K562 (cell line): ENCODE results near the gene CCDC196. TPM values are rescaled to one million over a fixed set of nuclear protein-coding genes. Genes with fewer than 3 reads are reported as not detected.
A peak's percentile ranks its signal among the peaks of the same experiment; 100 is the strongest.

Experiments used
- ARID1B ChIP-seq: fragments of 450-650 bp; IDR thresholded peaks from 2 replicates; pipeline ENCODE4 v1.6.1; 2016; ENCODE audit warnings: antibody characterized with exemption, mild to moderate bottlenecking, inconsistent platforms
- CEBPB ChIP-seq: fragments of 450-650 bp; IDR thresholded peaks from 2 replicates; pipeline ENCODE4 v1.6.1; 2016; ENCODE audit warnings: missing genetic modification characterization, missing compliant biosample characterization
- CHCHD3 ChIP-seq: fragments of 250-450 bp; sonication (Bioruptor Pico); IDR thresholded peaks from 2 replicates; pipeline ENCODE4 v2.1.2; 2022; ENCODE audit warnings: mild to moderate bottlenecking
- ERF ChIP-seq: fragments of 450-650 bp; formaldehyde crosslinking; IDR thresholded peaks from 2 replicates; pipeline ENCODE4 v1.4.0; 2020; ENCODE audit warnings: mild to moderate bottlenecking, mixed read lengths
- GTF2F1 ChIP-seq: IDR thresholded peaks from 2 replicates; pipeline ENCODE4 v1.6.1; 2011; ENCODE audit warnings: low read depth, low read length, improper control_type of control experiment
- KDM5B ChIP-seq: fragments of 200-600 bp; sonication (generic); IDR thresholded peaks from 2 replicates; pipeline ENCODE4 v1.6.1; 2012; ENCODE audit warnings: low read depth, mild to moderate bottlenecking, moderate library complexity, low read length, control low read depth, inconsistent platforms; ENCODE audit not compliant: insufficient replicate concordance
- SMARCC2 ChIP-seq: fragments of 450-650 bp; IDR thresholded peaks from 2 replicates; pipeline ENCODE4 v1.6.1; 2017; ENCODE audit warnings: antibody characterized with exemption, moderate library complexity, mild to moderate bottlenecking, low read depth
- SPI1 ChIP-seq: IDR thresholded peaks from 2 replicates; pipeline ENCODE4 v1.6.1; 2011; ENCODE audit warnings: low read depth, low read length, control low read depth, borderline replicate concordance
- SRF ChIP-seq, 2 experiments: fragments of 250-450, 450-650 bp in 1 of 2; sonication (Bioruptor Pico) in 1 of 2; sonication (generic) in 1 of 2; formaldehyde crosslinking; IDR thresholded peaks; 2 replicates each; pipeline versions ENCODE4 v1.5.0 to v1.5.1; 2020 to 2022; ENCODE audit warnings: mild to moderate bottlenecking in 1 of 2, missing genetic modification reagents in 1 of 2
- THRAP3 ChIP-seq: fragments of 450-650 bp; IDR thresholded peaks from 2 replicates; pipeline ENCODE4 v1.6.1; 2016; ENCODE audit warnings: mild to moderate bottlenecking, inconsistent platforms, borderline replicate concordance
- YBX1 ChIP-seq: fragments of 450-650 bp; IDR thresholded peaks from 2 replicates; pipeline ENCODE4 v1.7.1; 2016; ENCODE audit warnings: mild to moderate bottlenecking
- ZFP36 ChIP-seq: fragments of 150-350 bp; IDR thresholded peaks from 2 replicates; pipeline ENCODE4 v1.6.1; 2018; ENCODE audit warnings: low read length, low read depth; ENCODE audit not compliant: partially characterized antibody
- ZNF79 ChIP-seq: fragments of 250-450 bp; sonication (Bioruptor Pico); IDR thresholded peaks from 2 replicates; pipeline ENCODE4 v1.4.0; 2020; ENCODE audit warnings: low read depth, mild to moderate bottlenecking, moderate library complexity
- ZSCAN32 ChIP-seq: fragments of 450-650 bp; formaldehyde crosslinking; IDR thresholded peaks from 2 replicates; pipeline ENCODE4 v1.4.0; 2020; ENCODE audit warnings: mild to moderate bottlenecking, moderate library complexity
- polyA plus RNA-seq, 8 experiments: library from polyadenylated mRNA; depleted of rRNA in 4 of 8; stranded (reverse) in 5 of 8; unstranded in 3 of 8; fragments of >200 nt; fragmentation: Nextera tagmentation in 2 of 8; fragmentation: Illumina TruSeq in 1 of 8; extraction: Ambion mirVana in 2 of 8; extraction: Trizol in 1 of 8; gene quantifications; 2 replicates each; pipeline versions ENCODE4 v1.2.1 to v1.2.3, GENCODE V29; 2011 to 2014; ENCODE audit warnings: inconsistent platforms in 1 of 8, missing spikeins in 1 of 8
- total RNA-seq, 7 experiments: library from RNA; depleted of rRNA in 6 of 7; stranded (reverse); fragments of >200 nt in 6 of 7; fragmentation: Illumina TruSeq in 2 of 7; extraction: Trizol in 2 of 7; gene quantifications; 2 replicates each; pipeline versions ENCODE4 v1.2.1 to v1.2.3, GENCODE V29; 2011 to 2021; ENCODE audit warnings: low replicate concordance in 1 of 7
- TF ChIP-seq, protein P1 (sequence below): sonication (generic); formaldehyde crosslinking; IDR thresholded peaks from 2 replicates; pipeline ENCODE4 v1.8.1; 2023; ENCODE audit warnings: mild to moderate bottlenecking, missing genetic modification reagents
- TF ChIP-seq, protein P2 (sequence below): fragments of 250-450 bp; sonication (Bioruptor Pico); IDR thresholded peaks from 2 replicates; pipeline ENCODE4 v1.4.0; 2020
- TF ChIP-seq, protein P3 (sequence below): fragments of 450-650 bp; IDR thresholded peaks from 2 replicates; pipeline ENCODE4 v1.6.1; 2014; ENCODE audit warnings: low read depth, mild to moderate bottlenecking, moderate library complexity, borderline replicate concordance
- TF ChIP-seq, protein P4 (sequence below): fragments of 250-450 bp; sonication (Bioruptor Pico); IDR thresholded peaks from 2 replicates; pipeline ENCODE4 v1.5.0; 2021
- TF ChIP-seq, protein P5 (sequence below): fragments of 250-450 bp; sonication (Bioruptor Pico); IDR thresholded peaks from 2 replicates; pipeline ENCODE4 v1.5.0; 2020; ENCODE audit warnings: mild to moderate bottlenecking, borderline replicate concordance

Gene CCDC196
- total and polyA plus RNA-seq, 9 of the 15 experiments (the other 6 are each of a cell fraction or from before 2014, with no cell fraction given) = not detected

DNA sequence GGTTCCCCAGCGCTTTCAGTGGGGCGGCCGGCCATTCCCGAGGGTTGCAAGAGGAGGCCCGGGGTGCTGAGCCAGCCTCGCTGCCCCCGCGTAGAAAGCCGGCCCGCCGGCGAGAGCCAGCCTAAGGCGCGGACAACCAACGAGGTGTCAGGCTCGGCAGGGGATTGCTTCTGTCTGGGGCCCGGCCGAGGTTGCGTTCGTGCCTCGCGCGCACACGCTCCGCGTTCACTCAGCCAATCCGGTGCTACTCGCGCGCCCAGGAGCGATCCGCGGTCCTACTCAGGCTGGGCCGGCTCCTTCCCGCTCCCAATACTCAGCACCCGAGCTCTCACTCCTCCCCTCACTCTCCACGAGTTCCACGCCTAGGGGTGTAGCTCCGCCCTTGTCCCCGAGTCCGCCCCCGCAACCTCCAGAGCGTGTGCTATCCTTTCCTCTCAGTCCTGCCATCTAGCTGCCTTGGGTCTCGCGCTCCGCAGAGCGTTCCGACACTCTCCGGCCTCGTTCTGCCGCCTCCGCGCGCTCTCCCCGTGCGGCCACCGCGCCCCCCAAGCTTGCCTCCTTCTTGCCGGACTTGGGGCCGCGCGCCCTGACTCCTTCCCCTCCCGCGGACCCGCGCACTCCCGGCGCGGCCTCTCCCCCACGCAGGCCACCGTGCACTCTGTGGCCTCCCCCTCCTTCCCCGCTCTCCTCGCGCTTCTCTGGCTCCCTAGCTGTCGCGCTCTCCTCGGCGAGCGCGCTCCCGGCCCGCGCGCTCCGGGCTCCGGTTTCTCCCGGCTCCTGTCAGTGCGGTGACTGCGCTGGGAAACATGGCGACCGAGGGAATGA lies 21.8 kb downstream of the CCDC196 start, which contains the start of gene GPHN (continued):
- TF ChIP-seq, protein P1, sequence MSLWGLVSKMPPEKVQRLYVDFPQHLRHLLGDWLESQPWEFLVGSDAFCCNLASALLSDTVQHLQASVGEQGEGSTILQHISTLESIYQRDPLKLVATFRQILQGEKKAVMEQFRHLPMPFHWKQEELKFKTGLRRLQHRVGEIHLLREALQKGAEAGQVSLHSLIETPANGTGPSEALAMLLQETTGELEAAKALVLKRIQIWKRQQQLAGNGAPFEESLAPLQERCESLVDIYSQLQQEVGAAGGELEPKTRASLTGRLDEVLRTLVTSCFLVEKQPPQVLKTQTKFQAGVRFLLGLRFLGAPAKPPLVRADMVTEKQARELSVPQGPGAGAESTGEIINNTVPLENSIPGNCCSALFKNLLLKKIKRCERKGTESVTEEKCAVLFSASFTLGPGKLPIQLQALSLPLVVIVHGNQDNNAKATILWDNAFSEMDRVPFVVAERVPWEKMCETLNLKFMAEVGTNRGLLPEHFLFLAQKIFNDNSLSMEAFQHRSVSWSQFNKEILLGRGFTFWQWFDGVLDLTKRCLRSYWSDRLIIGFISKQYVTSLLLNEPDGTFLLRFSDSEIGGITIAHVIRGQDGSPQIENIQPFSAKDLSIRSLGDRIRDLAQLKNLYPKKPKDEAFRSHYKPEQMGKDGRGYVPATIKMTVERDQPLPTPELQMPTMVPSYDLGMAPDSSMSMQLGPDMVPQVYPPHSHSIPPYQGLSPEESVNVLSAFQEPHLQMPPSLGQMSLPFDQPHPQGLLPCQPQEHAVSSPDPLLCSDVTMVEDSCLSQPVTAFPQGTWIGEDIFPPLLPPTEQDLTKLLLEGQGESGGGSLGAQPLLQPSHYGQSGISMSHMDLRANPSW (CRISPR knock-in tag) = no peak
- TF ChIP-seq, protein P2, sequence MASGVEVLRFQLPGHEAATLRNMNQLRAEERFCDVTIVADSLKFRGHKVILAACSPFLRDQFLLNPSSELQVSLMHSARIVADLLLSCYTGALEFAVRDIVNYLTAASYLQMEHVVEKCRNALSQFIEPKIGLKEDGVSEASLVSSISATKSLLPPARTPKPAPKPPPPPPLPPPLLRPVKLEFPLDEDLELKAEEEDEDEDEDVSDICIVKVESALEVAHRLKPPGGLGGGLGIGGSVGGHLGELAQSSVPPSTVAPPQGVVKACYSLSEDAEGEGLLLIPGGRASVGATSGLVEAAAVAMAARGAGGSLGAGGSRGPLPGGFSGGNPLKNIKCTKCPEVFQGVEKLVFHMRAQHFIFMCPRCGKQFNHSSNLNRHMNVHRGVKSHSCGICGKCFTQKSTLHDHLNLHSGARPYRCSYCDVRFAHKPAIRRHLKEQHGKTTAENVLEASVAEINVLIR (CRISPR knock-in tag) = no peak
- TF ChIP-seq GTF2F1 (peak; percentile 18; the same call in 1 of the 2 replicates), ZFP36 (peak; percentile 57), SRF (CRISPR knock-in tag; IDR thresholded peaks at IDR 0.05) (no peak), SMARCC2 (no peak), THRAP3 (no peak), YBX1 (no peak), ARID1B (no peak), KDM5B (peak; percentile 26), ERF (CRISPR knock-in tag) (no peak), CHCHD3 (CRISPR knock-in tag) (no peak), CEBPB (tag) (no peak), ZNF79 (no peak), ZSCAN32 (CRISPR knock-in tag) (no peak), SPI1 (no peak)
- TF ChIP-seq, protein P3, sequence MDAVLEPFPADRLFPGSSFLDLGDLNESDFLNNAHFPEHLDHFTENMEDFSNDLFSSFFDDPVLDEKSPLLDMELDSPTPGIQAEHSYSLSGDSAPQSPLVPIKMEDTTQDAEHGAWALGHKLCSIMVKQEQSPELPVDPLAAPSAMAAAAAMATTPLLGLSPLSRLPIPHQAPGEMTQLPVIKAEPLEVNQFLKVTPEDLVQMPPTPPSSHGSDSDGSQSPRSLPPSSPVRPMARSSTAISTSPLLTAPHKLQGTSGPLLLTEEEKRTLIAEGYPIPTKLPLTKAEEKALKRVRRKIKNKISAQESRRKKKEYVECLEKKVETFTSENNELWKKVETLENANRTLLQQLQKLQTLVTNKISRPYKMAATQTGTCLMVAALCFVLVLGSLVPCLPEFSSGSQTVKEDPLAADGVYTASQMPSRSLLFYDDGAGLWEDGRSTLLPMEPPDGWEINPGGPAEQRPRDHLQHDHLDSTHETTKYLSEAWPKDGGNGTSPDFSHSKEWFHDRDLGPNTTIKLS = peak; percentile 39; the same call in 1 of the 2 replicates
- TF ChIP-seq, protein P4, sequence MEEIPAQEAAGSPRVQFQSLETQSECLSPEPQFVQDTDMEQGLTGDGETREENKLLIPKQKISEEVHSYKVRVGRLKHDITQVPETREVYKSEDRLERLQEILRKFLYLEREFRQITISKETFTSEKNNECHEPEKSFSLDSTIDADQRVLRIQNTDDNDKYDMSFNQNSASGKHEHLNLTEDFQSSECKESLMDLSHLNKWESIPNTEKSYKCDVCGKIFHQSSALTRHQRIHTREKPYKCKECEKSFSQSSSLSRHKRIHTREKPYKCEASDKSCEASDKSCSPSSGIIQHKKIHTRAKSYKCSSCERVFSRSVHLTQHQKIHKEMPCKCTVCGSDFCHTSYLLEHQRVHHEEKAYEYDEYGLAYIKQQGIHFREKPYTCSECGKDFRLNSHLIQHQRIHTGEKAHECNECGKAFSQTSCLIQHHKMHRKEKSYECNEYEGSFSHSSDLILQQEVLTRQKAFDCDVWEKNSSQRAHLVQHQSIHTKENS (CRISPR knock-in tag) = no peak
- TF ChIP-seq, protein P5, sequence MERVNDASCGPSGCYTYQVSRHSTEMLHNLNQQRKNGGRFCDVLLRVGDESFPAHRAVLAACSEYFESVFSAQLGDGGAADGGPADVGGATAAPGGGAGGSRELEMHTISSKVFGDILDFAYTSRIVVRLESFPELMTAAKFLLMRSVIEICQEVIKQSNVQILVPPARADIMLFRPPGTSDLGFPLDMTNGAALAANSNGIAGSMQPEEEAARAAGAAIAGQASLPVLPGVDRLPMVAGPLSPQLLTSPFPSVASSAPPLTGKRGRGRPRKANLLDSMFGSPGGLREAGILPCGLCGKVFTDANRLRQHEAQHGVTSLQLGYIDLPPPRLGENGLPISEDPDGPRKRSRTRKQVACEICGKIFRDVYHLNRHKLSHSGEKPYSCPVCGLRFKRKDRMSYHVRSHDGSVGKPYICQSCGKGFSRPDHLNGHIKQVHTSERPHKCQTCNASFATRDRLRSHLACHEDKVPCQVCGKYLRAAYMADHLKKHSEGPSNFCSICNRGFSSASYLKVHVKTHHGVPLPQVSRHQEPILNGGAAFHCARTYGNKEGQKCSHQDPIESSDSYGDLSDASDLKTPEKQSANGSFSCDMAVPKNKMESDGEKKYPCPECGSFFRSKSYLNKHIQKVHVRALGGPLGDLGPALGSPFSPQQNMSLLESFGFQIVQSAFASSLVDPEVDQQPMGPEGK (CRISPR knock-in tag) = no peak
